CD4-positive, alpha-beta memory T cell (primary cell): ENCODE results near the gene SLC5A1. TPM values are rescaled to one million over a fixed set of nuclear protein-coding genes. Genes with fewer than 3 reads are reported as not detected.
"Not testable (repeated sequence)": the region's sequence is repeated elsewhere in the genome, so short reads cannot be mapped to it uniquely, and the experiment has no call there.

Experiments used
- CTCF ChIA-PET: fragments of 350-600 bp; sonication (Branson Sonifier 250); formaldehyde crosslinking; loops from one replicate; lab custom pipeline; 2021; ENCODE audit warnings: inconsistent platforms; ENCODE audit not compliant: partially characterized antibody; lab: Charles Lee
- POLR2A ChIA-PET: fragments of 350-600 bp; sonication (Branson Sonifier 250); formaldehyde crosslinking; loops from one replicate; lab custom pipeline; 2021; ENCODE audit not compliant: partially characterized antibody; lab: Charles Lee
- DNase-seq, 5 donors: peaks; one replicate each; pipeline versions ENCODE4 v3.0.0 to v3.0.0-alpha.2; 2020 to 2022; ENCODE audit warnings: mixed read lengths in 1 of 5
- H3K27ac ChIP-seq: one replicate; pipeline ENCODE4 v1.7.0; 2013; ENCODE audit warnings: low read depth, low read length
- H3K27me3 ChIP-seq: 2 replicates; pipeline ENCODE4 v1.7.0; 2013; ENCODE audit warnings: mild to moderate bottlenecking, low read length, moderate library complexity; ENCODE audit not compliant: insufficient read depth
- H3K36me3 ChIP-seq: 2 replicates; pipeline ENCODE4 v1.7.0; 2013; ENCODE audit warnings: mild to moderate bottlenecking, low read length, moderate library complexity; ENCODE audit not compliant: insufficient read depth
- H3K4me1 ChIP-seq: 2 replicates; pipeline ENCODE4 v1.7.0; 2013; ENCODE audit warnings: mild to moderate bottlenecking, low read length, moderate library complexity; ENCODE audit not compliant: insufficient read depth
- H3K4me3 ChIP-seq, 2 donors: one replicate each; pipeline ENCODE4 v1.7.0; 2013; ENCODE audit warnings: low read length in 2 of 2, mild to moderate bottlenecking in 1 of 2
- H3K9me3 ChIP-seq, 2 donors: one replicate each; pipeline ENCODE4 v1.7.0; 2013; ENCODE audit warnings: low read length in 2 of 2, control low read depth in 1 of 2; ENCODE audit not compliant: control insufficient read depth in 1 of 2
- H3K27ac Mint-ChIP-seq, 7 donors: one replicate each; pipeline ENCODE4 v1.8.0; 2020 to 2021; ENCODE audit warnings: mixed read lengths in 7 of 7, mild to moderate bottlenecking in 6 of 7, inconsistent platforms in 3 of 7, moderate library complexity in 3 of 7
- H3K27me3 Mint-ChIP-seq, 2 donors: one replicate each; pipeline ENCODE4 v1.8.0; 2020 to 2021; ENCODE audit warnings: mixed read lengths in 2 of 2
- H3K36me3 Mint-ChIP-seq, 2 donors: one replicate each; pipeline ENCODE4 v1.8.0; 2020 to 2021; ENCODE audit warnings: mixed read lengths in 2 of 2, inconsistent platforms in 1 of 2, mild to moderate bottlenecking in 1 of 2
- H3K4me1 Mint-ChIP-seq, 4 donors: one replicate each; pipeline ENCODE4 v1.8.0; 2020 to 2021; ENCODE audit warnings: mixed read lengths in 4 of 4, mild to moderate bottlenecking in 1 of 4
- H3K4me3 Mint-ChIP-seq, 8 donors: one replicate each; pipeline ENCODE4 v1.8.0; 2020 to 2021; ENCODE audit warnings: mixed read lengths in 8 of 8, mild to moderate bottlenecking in 7 of 8, moderate library complexity in 6 of 8, inconsistent platforms in 3 of 8
- H3K9me3 Mint-ChIP-seq, 8 donors: one replicate each; pipeline ENCODE4 v1.8.0; 2020 to 2021; ENCODE audit warnings: mixed read lengths in 8 of 8, mild to moderate bottlenecking in 5 of 8, inconsistent platforms in 3 of 8, moderate library complexity in 1 of 8
- intact Hi-C: fragments of 100-400 bp; cut with micrococcal nuclease; formaldehyde crosslinking; loops from one replicate; pipeline ENCODE4 v1.15.1; 2023
- polyA plus RNA-seq, 2 donors: library from polyadenylated mRNA; unstranded; fragments of 300-500 nt; fragmentation: Illumina TruSeq; gene quantifications; one replicate each; pipeline ENCODE4 v1.2.3, GENCODE V29; 2021
- total RNA-seq, 2 experiments: library from RNA; stranded (reverse); gene quantifications; one replicate each; pipeline ENCODE4 v1.2.3, GENCODE V29; 2021

SLC5A1 gene
- total and polyA plus RNA-seq, 4 experiments from 2014 or later = not detected

DNA sequence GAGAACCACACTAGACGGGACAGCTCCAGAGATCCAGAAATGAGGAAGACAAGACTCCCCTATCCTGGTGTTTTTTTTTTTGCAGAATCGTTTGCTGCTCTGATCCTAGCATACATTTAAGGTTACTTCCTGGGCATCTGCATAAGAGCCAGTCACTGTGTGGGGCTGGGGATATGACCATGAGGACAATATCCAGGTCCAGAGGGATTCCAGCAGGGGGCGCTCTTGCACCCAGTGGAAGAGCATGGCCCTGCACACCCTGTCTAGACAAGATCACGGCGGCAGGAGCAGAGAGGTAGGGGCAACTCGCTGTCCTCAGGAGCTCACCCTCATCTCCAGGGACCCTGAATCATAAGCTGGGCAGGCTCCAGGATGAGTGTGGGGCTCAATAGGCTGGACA is 97.6 kb downstream of the SLC5A1 start:
- H3K36me3 Mint-ChIP-seq, H3K4me3 ChIP-seq, H3K27me3 Mint-ChIP-seq, intact Hi-C loops, H3K27me3 ChIP-seq, H3K27ac ChIP-seq, H3K9me3 Mint-ChIP-seq, H3K9me3 ChIP-seq, H3K36me3 ChIP-seq, H3K4me3 Mint-ChIP-seq, POLR2A ChIA-PET: not testable (repeated sequence)
- DNase-seq = peak in 4 of 5 donors; percentile 18 to 31 (median 29)
- CTCF ChIA-PET = interaction anchor here (1.1 to 2.6 kb wide), 3 partner anchors 64 to 333 kb away, joined by 3 to 11 read pairs (median 3); partner anchors contain the start of gene FBXO7
- H3K4me1 Mint-ChIP-seq = peaks cover 41 to 72% (median 54%) of the 10 kb centered on the region in 4 donors
- H3K4me1 ChIP-seq = peaks cover 52% of the 10 kb centered on the region
- H3K27ac Mint-ChIP-seq = peak overlapping the region in 1 of 7 donors; percentile 87

DNA sequence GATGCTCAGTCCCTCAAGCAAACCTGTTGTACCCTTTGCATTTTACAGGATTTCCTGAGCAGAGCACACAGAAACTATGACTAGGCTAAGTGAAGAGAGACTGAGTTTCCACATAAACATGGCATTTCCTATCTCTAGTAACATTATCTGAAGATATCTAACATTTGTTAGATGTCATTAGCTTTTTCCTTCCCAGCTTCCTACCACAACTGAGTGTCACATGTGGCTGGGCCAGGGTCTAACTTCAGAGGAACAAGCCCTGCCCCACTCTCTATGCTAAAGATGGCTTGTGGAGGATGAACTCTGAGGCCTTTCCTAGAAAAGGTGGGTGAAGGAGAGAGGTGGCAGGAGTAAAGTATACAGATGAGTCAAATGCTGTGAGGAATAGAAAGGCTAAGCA is 99.5 kb downstream of the SLC5A1 start:
- H3K4me1 ChIP-seq = peaks cover 42% of the 10 kb centered on the region
- Mint-ChIP-seq H3K27ac (peak overlapping the region; percentile 59 to 93 (median 89)), H3K4me1 (peaks cover 37 to 58% (median 49%) of the 10 kb centered on the region in 4 donors), H3K4me3 (peak overlapping the region in 5 of 8 donors; percentile 15 to 58 (median 52)), H3K27me3 (no peaks in the 10 kb centered on the region), H3K9me3 (peaks cover 0 to 9% (median 3%) of the 10 kb centered on the region in 8 donors), H3K36me3 (no peaks in the 10 kb centered on the region)
- no peaks in the 10 kb centered on the region for H3K36me3 ChIP-seq
- H3K9me3 ChIP-seq = no peaks in the 10 kb centered on the region
- ChIA-PET CTCF (interaction anchor here (1.2 to 2.6 kb wide), 7 partner anchors 16 to 331 kb away, joined by 3 to 13 read pairs (median 4); partner anchors contain the start of gene FBXO7), POLR2A (no interaction called here)
- no peak for DNase-seq
- intact Hi-C loops = no loop called here
- no peak overlapping the region for H3K27ac ChIP-seq
- H3K27me3 ChIP-seq = no peaks in the 10 kb centered on the region
- H3K4me3 ChIP-seq = no peak overlapping the region

DNA sequence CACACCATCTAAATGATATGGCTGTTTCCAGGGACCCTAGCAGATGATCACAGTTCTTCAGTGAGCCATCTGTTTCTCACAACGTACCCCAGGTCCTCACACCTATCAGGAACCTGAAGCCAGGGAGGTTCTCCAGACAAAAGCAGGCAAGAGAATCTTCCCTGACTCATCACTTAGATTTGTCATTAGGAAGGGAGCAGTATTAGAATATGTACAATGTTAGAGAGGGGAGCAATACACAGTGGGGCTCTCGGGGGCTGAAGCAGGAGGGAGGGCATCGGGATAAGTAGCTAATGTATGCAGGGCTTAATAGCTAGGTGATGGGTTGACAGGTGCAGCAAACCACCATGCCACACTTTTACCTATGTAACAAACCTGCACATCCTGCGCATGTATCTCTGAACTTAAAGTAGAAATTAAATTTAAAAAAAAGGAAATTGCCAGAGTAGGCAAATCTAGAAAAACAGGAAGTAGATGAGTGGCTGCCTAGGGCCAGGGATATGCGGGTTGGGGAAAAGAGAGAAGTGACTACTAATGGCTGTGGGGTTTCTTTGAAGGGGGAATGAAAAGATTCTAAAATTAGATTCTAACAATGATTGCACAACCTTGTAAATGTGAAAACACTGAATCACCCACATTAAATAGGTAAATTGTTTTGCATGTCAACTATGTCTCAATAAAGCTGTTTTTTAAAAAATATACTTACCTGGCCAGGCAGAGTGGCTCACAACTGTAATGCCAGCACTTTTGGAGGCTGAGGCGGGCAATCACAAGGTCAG is 101.6 kb downstream of the SLC5A1 start:
- no peaks in the 10 kb centered on the region for H3K27me3 Mint-ChIP-seq
- Histone ChIP-seq H3K27me3 (no peaks in the 10 kb centered on the region), H3K36me3 (no peaks in the 10 kb centered on the region), H3K9me3 (no peaks in the 10 kb centered on the region), H3K27ac (no peak overlapping the region), H3K4me3 (no peak overlapping the region), H3K4me1 (peaks cover 40% of the 10 kb centered on the region)
- CTCF ChIA-PET = interaction anchor here (1.2 kb wide), 2 partner anchors 11 to 121 kb away, joined by 3 to 4 read pairs; no protein-coding TSS in a partner anchor
- peaks cover 31 to 47% (median 39%) of the 10 kb centered on the region in 4 donors for H3K4me1 Mint-ChIP-seq
- intact Hi-C loops = loop anchor here (2.0 kb wide), 2 partner anchors 60 to 120 kb away; partner anchors contain the start of gene RFPL2
- peak in 1 of 5 donors; percentile 12 for DNase-seq
- peaks cover 0 to 1% of the 10 kb centered on the region in 2 donors for H3K36me3 Mint-ChIP-seq
- peaks cover 0 to 12% (median 6%) of the 10 kb centered on the region in 8 donors for H3K9me3 Mint-ChIP-seq
- H3K4me3 Mint-ChIP-seq = peak overlapping the region in 5 of 8 donors; percentile 10 to 60 (median 29)
- H3K27ac Mint-ChIP-seq = peak overlapping the region; percentile 7 to 88 (median 60)
- POLR2A ChIA-PET = interaction anchor here (0.9 kb wide), 1 partner anchor 331 kb away, joined by 3 read pairs; no protein-coding TSS in a partner anchor

DNA sequence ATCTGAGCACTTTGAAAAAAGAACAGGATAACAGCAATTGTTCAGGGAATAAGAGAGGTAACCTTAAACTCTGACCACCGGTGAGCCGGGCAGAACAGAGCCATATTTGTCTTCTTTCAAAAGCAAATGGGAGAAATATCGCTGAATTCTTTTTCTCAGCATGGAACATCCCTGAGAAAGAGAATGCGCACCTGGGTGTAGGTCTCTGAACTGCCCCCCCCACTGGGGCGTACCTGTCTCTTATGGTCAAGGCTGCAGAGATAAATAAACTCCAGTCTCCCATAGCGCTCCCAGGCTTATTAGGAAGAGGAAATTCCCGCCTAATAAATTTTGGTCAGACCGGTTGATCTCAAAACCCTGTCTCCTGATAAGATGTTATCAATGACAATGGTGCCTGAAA is 104.1 kb downstream of the SLC5A1 start:
- intact Hi-C loops, DNase-seq, POLR2A ChIA-PET, H3K27ac Mint-ChIP-seq, H3K27me3 Mint-ChIP-seq, H3K4me3 Mint-ChIP-seq, H3K9me3 ChIP-seq, H3K27me3 ChIP-seq, CTCF ChIA-PET, H3K27ac ChIP-seq, H3K36me3 Mint-ChIP-seq, H3K36me3 ChIP-seq, H3K4me3 ChIP-seq: not testable (repeated sequence)
- Mint-ChIP-seq H3K4me1 (peaks cover 30 to 50% (median 38%) of the 10 kb centered on the region in 4 donors), H3K9me3 (peaks cover 0 to 12% (median 6%) of the 10 kb centered on the region in 8 donors)
- H3K4me1 ChIP-seq = peaks cover 27% of the 10 kb centered on the region

DNA sequence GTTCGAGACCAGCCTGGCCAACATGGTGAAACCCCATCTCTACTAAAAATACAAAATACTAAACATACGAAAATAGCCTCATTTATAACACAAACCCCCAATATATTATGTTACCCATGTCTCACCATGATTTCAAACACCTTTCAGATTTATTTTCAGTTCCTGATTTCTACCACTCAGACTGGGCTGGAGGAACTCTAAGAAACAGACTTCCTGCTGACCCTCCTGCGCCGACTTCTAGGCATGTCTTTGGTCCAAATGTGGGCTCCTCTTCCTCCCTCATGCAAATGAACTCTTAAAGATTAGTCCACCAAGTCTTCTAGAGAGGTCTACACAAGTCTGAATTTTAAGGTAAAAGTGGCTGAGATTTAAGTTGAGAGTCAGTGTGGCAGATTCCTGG is 105.3 kb downstream of the SLC5A1 start:
- H3K4me3 Mint-ChIP-seq, DNase-seq, H3K27me3 ChIP-seq, H3K36me3 ChIP-seq, H3K4me3 ChIP-seq, CTCF ChIA-PET, H3K27me3 Mint-ChIP-seq, intact Hi-C loops, H3K9me3 ChIP-seq, H3K27ac ChIP-seq, POLR2A ChIA-PET, H3K27ac Mint-ChIP-seq, H3K36me3 Mint-ChIP-seq: not testable (repeated sequence)
- Mint-ChIP-seq H3K4me1 (peaks cover 27 to 50% (median 37%) of the 10 kb centered on the region in 4 donors), H3K9me3 (peaks cover 0 to 12% (median 6%) of the 10 kb centered on the region in 8 donors)
- peaks cover 23% of the 10 kb centered on the region for H3K4me1 ChIP-seq

DNA sequence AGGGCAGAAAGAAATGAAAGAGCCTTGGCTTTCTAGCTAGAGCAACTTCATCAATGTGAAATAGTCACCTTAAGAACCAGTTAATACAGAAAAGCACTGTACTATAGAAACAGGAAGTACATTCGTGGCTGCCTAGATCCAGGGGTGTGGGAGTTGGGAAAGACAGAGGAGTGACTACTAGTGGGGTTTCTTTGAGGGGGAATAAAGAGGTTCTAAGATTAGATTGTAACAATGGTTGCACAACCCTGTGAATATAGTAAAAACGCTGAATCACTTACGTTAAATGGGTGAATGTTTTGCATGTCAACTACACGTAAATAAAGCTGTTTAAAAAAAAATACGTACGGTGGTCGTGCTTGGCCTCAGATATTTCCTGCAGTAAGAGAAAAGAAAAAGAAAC is 107.6 kb downstream of the SLC5A1 start:
- H3K36me3 Mint-ChIP-seq, POLR2A ChIA-PET, CTCF ChIA-PET, H3K36me3 ChIP-seq, H3K27ac ChIP-seq, H3K4me3 ChIP-seq, H3K27me3 ChIP-seq, DNase-seq, H3K27ac Mint-ChIP-seq, H3K27me3 Mint-ChIP-seq, H3K9me3 ChIP-seq, intact Hi-C loops: not testable (repeated sequence)
- peaks cover 12% of the 10 kb centered on the region for H3K4me1 ChIP-seq
- Mint-ChIP-seq H3K4me3 (peak overlapping the region in 2 of 8 donors; percentile 28 to 30), H3K9me3 (peaks cover 0 to 12% (median 6%) of the 10 kb centered on the region in 8 donors), H3K4me1 (peaks cover 11 to 38% (median 23%) of the 10 kb centered on the region in 4 donors)

DNA sequence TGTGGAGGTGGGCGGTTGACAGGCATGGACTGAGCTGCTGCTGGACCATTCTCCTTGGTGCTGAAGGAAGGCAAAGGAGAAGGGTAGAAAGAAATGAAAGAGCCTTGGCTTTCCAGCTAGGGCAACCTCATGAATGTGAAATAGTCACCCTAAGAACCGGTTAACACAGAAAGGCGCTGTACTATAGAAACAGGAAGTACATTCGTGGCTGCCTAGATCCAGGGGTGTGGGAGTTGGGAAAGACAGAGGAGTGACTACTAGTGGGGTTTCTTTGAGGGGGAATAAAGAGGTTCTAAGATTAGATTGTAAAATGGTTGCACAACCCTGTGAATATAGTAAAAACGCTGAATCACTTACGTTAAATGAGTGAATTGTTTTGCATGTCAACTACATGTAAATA is 108.6 kb downstream of the SLC5A1 start:
- peaks cover 12% of the 10 kb centered on the region for H3K4me1 ChIP-seq
- H3K27ac ChIP-seq, H3K36me3 Mint-ChIP-seq, H3K27me3 ChIP-seq, H3K9me3 ChIP-seq, DNase-seq, H3K36me3 ChIP-seq, POLR2A ChIA-PET, H3K27ac Mint-ChIP-seq, H3K27me3 Mint-ChIP-seq, intact Hi-C loops, H3K4me3 ChIP-seq, CTCF ChIA-PET: not testable (repeated sequence)
- H3K9me3 Mint-ChIP-seq = peaks cover 0 to 12% (median 6%) of the 10 kb centered on the region in 8 donors
- peak overlapping the region in 2 of 8 donors; percentile 39 to 43 for H3K4me3 Mint-ChIP-seq
- peaks cover 11 to 38% (median 23%) of the 10 kb centered on the region in 4 donors for H3K4me1 Mint-ChIP-seq
